KOPT-K1 (cell line): Measurements from ENCODE around the gene GALM.

Experiments
- H3K27ac ChIP-seq: fragments of 200-600 bp; sonication (generic); 2 replicates; pipeline ENCODE4 v1.5.1; 2016; ENCODE audit warnings: antibody characterized with exemption, mild to moderate bottlenecking, low read depth, low read length; ENCODE audit not compliant: poor library complexity, severe bottlenecking
- H3K36me3 ChIP-seq: fragments of 200-600 bp; sonication (generic); 2 replicates; pipeline ENCODE4 v1.5.1; 2017; ENCODE audit warnings: antibody characterized with exemption, mild to moderate bottlenecking, low read length, moderate library complexity; ENCODE audit not compliant: insufficient read depth
- H3K9me3 ChIP-seq: fragments of 200-600 bp; sonication (generic); 2 replicates; pipeline ENCODE4 v1.5.1; 2017; ENCODE audit warnings: antibody characterized with exemption, low read length, mild to moderate bottlenecking; ENCODE audit not compliant: insufficient read depth, poor library complexity, severe bottlenecking

GALM gene

DNA sequence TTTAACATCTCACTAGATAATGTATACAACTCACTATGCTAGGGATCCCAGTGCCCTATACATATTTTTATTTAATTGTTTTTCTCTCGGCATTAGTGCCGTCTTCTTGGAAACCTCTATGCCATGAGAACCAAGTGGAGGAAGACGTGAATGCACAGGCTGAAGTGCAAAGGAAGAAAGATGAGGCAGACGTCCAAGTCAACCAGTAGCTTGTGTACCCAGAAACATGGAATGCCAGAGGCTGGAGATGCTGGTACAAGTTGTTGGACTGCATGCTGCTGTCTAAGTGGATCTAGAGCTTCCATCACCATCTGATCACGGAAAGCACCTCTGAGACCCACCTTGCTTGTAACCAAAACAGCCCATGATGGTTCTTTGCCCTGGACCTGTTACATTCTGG lies 99.6 kb downstream of the GALM start:
- Histone ChIP-seq H3K36me3 (no peaks in the 10 kb centered on the region), H3K27ac (no peak overlapping the region), H3K9me3 (no peaks in the 10 kb centered on the region)

DNA sequence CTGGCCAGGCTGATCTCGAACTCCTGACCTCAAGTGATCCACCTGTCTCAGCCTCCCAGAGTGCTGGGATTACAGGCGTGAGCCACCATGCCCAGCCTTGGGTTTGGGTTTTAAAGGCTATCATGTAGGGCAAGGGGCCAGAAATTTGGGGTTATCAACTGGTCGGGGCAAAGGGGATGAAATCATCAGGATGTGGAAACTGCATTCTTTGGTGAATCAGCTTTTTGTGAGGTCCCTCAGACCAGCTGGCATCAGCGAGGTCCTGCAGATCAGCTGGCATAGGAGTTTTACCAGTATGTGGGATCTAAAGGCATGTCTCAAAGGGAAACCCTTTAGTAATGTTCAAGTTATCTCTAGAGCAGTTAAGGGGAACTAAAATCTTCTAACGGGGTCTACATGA lies 105.7 kb downstream of the GALM start:
- Histone ChIP-seq H3K36me3 (no peaks in the 10 kb centered on the region), H3K27ac (no peak overlapping the region), H3K9me3 (no peaks in the 10 kb centered on the region)

DNA sequence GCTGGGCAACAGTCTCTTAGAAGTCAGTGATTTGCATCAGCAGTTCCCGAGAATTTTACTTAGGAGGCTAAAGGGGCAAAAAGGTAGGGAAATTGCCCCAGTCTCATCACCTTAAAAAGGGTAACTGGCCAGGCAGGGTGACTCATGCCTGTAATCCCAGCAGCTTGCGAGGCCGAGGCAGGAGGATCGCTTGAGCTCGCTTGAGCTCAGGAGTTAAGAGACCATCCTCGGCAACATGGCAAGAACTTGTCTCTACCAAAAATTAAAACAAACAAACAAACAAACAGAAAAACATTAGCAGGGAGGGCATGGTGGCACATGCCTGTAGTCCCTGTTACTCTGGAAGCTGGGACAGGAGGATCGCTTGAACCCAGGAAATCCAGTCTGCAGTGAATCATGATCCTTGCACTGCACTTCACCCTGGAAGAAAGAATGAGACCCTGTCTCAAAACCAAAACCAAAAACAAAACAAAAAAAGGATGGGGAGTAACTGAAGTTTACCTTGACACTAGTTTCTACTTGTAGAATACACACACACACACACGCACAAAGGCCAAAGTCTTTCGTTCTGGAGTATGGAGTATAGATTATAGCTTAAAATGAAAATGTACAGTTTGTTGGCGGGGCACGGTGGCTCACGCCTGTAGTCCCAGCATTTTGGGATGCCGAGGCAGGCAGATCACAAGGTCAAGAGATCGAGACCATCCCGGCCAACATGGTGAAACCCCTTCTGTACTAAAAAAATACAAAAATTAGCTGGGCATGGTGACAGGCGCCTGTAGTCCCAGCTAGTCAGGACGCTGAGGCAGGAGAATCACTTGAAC lies 109.4 kb downstream of the GALM start:
- Histone ChIP-seq H3K36me3 (peaks cover 2% of the 10 kb centered on the region; the same call in 1 of the 2 replicates), H3K9me3 (no peaks in the 10 kb centered on the region), H3K27ac (no peak overlapping the region)

DNA sequence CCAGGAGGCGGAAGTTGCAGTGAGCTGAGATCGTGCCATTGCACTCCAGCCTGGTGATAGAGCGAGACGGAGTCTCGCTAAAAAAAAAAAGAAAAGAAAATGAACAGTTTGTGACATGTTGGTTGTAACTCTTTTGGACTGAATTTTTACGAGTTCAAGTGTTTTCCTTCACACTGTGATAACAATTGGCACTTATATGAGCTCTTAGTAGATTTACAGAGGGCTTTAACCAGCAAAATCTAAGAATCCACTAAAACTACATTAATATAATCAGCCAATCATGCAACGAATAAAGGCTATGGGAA lies 110.0 kb downstream of the GALM start:
- H3K27ac ChIP-seq: no peak overlapping the region
- no peaks in the 10 kb centered on the region for H3K9me3 ChIP-seq
- peaks cover 6% of the 10 kb centered on the region; the same call in 1 of the 2 replicates for H3K36me3 ChIP-seq

DNA sequence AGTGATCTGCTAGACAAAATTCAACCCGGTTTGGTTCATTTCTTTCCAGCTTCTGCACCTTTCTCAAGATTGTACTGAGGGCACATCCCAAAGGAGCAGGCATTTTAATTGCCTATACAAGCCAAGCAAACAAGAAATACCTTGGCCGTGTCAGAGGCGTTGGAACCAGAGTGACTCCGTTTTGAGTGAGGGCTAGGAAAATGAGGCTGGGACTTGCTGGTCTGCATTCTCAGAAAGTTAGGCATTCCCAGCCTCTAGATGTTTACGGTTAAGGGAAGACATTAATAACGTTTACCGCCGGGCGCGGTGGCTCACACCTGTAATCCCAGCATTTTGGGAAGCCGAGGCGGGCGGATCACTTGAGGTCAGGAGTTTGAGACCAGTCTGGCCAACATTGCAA lies 110.6 kb downstream of the GALM start:
- Histone ChIP-seq H3K9me3 (no peaks in the 10 kb centered on the region), H3K36me3 (peaks cover 13% of the 10 kb centered on the region; the same call in 1 of the 2 replicates), H3K27ac (no peak overlapping the region)

DNA sequence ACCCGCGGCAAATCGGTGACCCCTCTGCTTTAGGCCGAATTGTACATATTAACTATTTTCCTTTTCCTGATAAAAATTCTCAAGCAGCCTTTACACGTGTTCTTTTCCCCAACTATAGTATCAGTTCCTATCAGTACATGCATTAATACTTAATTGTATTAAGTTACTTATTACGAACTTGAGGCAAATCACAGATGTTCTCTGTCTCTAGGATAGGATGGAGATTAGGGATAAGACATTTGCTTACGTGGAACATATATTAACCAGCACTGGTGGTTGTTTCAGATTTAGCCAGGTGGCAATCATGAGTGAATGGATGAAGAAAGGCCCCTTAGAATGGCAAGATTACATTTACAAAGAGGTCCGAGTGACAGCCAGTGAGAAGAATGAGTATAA lies 112.8 kb downstream of the GALM start:
- no peaks in the 10 kb centered on the region for H3K9me3 ChIP-seq
- H3K36me3 ChIP-seq: peaks cover 24% of the 10 kb centered on the region; the same call in 1 of the 2 replicates
- H3K27ac ChIP-seq: peak overlapping the region; percentile 84

DNA sequence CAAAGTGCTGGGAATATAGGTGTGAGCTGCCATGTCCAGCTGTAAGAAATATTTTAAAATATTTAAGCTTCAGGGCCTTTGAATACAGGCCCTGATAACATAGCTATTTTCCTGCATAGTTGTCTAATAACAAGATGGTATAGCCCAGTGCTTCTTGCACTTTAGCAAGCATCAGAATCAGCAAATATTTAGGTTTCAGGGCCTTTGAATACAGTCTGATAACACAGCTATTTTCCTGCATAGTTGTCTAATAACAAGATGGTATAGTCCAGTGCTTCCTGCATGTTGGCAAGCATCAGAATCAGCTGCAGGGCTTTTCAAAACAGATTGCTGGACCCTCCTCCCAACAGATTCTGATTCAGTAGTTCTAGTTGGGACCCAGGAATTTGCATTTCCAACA lies 117.7 kb downstream of the GALM start:
- Histone ChIP-seq H3K36me3 (peaks cover 28% of the 10 kb centered on the region; the same call in 1 of the 2 replicates), H3K9me3 (no peaks in the 10 kb centered on the region), H3K27ac (no peak overlapping the region)
